HepG2 (cell line): ENCODE measurements around the gene TPD52L2. TPM values are rescaled to one million over a fixed set of nuclear protein-coding genes. Genes with fewer than 3 reads are reported as not detected.

ENCODE experiments used
- CCAR2 ChIP-seq: fragments of 200-400 bp; formaldehyde crosslinking; optimal IDR thresholded peaks from 2 replicates; pipeline ENCODE3; 2018; ENCODE audit warnings: low read depth, mild to moderate bottlenecking, low read length, moderate library complexity
- ISX ChIP-seq: sonication (generic); formaldehyde crosslinking; conservative IDR thresholded peaks from 2 replicates; pipeline ENCODE4 v1.5.0; 2020; ENCODE audit warnings: missing genetic modification reagents
- PRPF4 ChIP-seq: fragments of 200-400 bp; formaldehyde crosslinking; IDR thresholded peaks from 2 replicates; pipeline ENCODE4 v1.6.1; 2016; ENCODE audit warnings: low read length, low read depth; ENCODE audit not compliant: poor library complexity, severe bottlenecking
- XBP1 ChIP-seq: sonication (generic); formaldehyde crosslinking; IDR thresholded peaks from 2 replicates; pipeline ENCODE4 v1.5.0; 2020; ENCODE audit warnings: missing genetic modification reagents
- ZBTB1 ChIP-seq: sonication (generic); formaldehyde crosslinking; IDR thresholded peaks from 2 replicates; pipeline ENCODE4 v1.4.0; 2020; ENCODE audit warnings: missing genetic modification reagents, borderline replicate concordance
- ZFAT ChIP-seq: sonication (generic); formaldehyde crosslinking; conservative IDR thresholded peaks from 2 replicates; pipeline ENCODE4 v1.8.1; 2023; ENCODE audit warnings: missing genetic modification reagents, inconsistent platforms
- ZFP36L2 ChIP-seq: sonication (generic); formaldehyde crosslinking; IDR thresholded peaks from 2 replicates; pipeline ENCODE4 v1.4.0; 2020; ENCODE audit warnings: missing genetic modification reagents
- ZFYVE20 ChIP-seq: sonication (generic); formaldehyde crosslinking; IDR thresholded peaks from 2 replicates; pipeline ENCODE4 v1.8.0; 2023; ENCODE audit warnings: low read depth, mild to moderate bottlenecking, moderate library complexity, missing genetic modification reagents, borderline replicate concordance
- ZNF337 ChIP-seq: sonication (generic); formaldehyde crosslinking; IDR thresholded peaks from 2 replicates; pipeline ENCODE4 v1.5.1; 2020; ENCODE audit warnings: missing genetic modification reagents, low read depth, mild to moderate bottlenecking, borderline replicate concordance
- ZNF562 ChIP-seq: sonication (generic); formaldehyde crosslinking; IDR thresholded peaks from 2 replicates; pipeline ENCODE4 v1.8.0; 2022; ENCODE audit warnings: missing genetic modification reagents, borderline replicate concordance
- ZNF614 ChIP-seq: IDR thresholded peaks from 2 replicates; pipeline ENCODE4 v1.6.1; 2018; ENCODE audit warnings: missing biosample characterization, missing genetic modification reagents, inconsistent platforms, borderline replicate concordance
- ZNF747 ChIP-seq: sonication (generic); formaldehyde crosslinking; IDR thresholded peaks from 2 replicates; pipeline ENCODE4 v1.8.1; 2023; ENCODE audit warnings: missing genetic modification reagents, mild to moderate bottlenecking, borderline replicate concordance
- ZNF761 ChIP-seq: sonication (generic); formaldehyde crosslinking; conservative IDR thresholded peaks from 2 replicates; pipeline ENCODE4 v1.4.0; 2020; ENCODE audit warnings: mild to moderate bottlenecking, missing genetic modification reagents
- ZNF790 ChIP-seq: sonication (generic); formaldehyde crosslinking; IDR thresholded peaks from 2 replicates; pipeline ENCODE4 v1.8.0; 2022; ENCODE audit warnings: missing genetic modification reagents, mild to moderate bottlenecking, borderline replicate concordance
- polyA plus RNA-seq, 8 experiments: library from polyadenylated mRNA; depleted of rRNA in 3 of 8; stranded (reverse) in 7 of 8; unstranded in 1 of 8; fragments of >200 nt; fragmentation: Illumina TruSeq in 4 of 8; extraction: Trizol in 4 of 8; gene quantifications; 2 replicates each; pipeline versions ENCODE4 v1.2.1 to v1.2.3, GENCODE V29; 2011 to 2016; ENCODE audit warnings: low read depth in 4 of 8, missing spikeins in 1 of 8, mixed read lengths in 1 of 8; ENCODE audit not compliant: insufficient read depth in 1 of 8
- total RNA-seq, 5 experiments: library from RNA; depleted of rRNA; stranded (reverse); fragments of >200 nt; fragmentation: Illumina TruSeq; extraction: Trizol; gene quantifications; 2 replicates each; pipeline ENCODE4 v1.2.3, GENCODE V29; 2016; ENCODE audit warnings: low read depth in 1 of 5
- TF ChIP-seq, protein P1 (sequence below): sonication (generic); formaldehyde crosslinking; IDR thresholded peaks from 2 replicates; pipeline ENCODE4 v1.5.0; 2020; ENCODE audit warnings: mild to moderate bottlenecking, missing genetic modification reagents, borderline replicate concordance
- TF ChIP-seq, protein P2 (sequence below): sonication (generic); formaldehyde crosslinking; IDR thresholded peaks from 2 replicates; pipeline ENCODE4 v1.4.0; 2020; ENCODE audit warnings: missing genetic modification reagents
- TF ChIP-seq, protein P3 (sequence below): sonication (generic); formaldehyde crosslinking; conservative IDR thresholded peaks from 2 replicates; pipeline ENCODE4 v1.4.0; 2020; ENCODE audit warnings: missing genetic modification reagents
- TF ChIP-seq, protein P4 (sequence below): sonication (generic); formaldehyde crosslinking; IDR thresholded peaks from 2 replicates; pipeline ENCODE4 v1.8.0; 2022; ENCODE audit warnings: mild to moderate bottlenecking, missing genetic modification reagents
- TF ChIP-seq, protein P5 (sequence below): sonication (generic); formaldehyde crosslinking; IDR thresholded peaks from 2 replicates; pipeline ENCODE4 v1.5.0; 2020; ENCODE audit warnings: missing genetic modification reagents

Gene TPD52L2
- total and polyA plus RNA-seq, 2 of the 13 experiments (the other 11 are each of a cell fraction or from before 2014, with no cell fraction given): 156 to 184 TPM

DNA sequence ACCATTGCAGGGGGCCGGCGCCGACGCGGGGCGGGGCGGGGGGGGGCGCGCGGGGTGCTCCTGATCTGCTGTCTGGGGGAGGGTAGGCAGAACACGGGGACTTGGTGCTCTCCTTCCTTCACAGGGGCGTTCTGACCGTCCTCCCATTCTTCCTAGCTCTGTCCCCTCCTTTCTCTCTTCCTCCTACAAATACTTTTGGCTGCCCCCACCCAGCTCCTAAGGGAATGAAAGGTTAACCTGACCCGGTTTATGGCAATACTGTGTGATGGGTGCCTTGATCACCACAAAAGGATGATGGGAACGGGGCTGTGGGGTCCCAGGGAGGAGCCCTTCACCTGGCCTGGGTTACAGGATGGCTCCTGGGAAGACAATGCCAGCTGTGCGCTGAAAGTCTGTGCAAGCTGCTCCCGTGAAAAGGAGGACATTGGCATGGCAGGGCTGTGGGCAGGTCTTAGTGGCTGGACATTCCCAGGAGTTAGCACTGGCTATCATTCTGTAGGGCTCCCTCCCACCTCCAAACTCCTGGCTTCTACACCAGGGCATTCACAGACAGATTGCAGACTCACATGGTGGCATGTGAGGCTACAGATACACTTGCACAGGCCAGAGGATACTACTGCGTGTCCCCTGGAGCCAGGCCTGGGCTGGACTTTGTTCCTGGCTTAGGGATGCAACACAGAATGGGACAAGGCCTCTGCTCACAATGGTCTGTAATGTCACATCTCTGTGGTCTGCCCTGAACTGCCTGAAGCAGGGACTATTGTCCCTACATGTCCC is 1.9 kb upstream of the TPD52L2 start (continued):
- TF ChIP-seq, protein P1, sequence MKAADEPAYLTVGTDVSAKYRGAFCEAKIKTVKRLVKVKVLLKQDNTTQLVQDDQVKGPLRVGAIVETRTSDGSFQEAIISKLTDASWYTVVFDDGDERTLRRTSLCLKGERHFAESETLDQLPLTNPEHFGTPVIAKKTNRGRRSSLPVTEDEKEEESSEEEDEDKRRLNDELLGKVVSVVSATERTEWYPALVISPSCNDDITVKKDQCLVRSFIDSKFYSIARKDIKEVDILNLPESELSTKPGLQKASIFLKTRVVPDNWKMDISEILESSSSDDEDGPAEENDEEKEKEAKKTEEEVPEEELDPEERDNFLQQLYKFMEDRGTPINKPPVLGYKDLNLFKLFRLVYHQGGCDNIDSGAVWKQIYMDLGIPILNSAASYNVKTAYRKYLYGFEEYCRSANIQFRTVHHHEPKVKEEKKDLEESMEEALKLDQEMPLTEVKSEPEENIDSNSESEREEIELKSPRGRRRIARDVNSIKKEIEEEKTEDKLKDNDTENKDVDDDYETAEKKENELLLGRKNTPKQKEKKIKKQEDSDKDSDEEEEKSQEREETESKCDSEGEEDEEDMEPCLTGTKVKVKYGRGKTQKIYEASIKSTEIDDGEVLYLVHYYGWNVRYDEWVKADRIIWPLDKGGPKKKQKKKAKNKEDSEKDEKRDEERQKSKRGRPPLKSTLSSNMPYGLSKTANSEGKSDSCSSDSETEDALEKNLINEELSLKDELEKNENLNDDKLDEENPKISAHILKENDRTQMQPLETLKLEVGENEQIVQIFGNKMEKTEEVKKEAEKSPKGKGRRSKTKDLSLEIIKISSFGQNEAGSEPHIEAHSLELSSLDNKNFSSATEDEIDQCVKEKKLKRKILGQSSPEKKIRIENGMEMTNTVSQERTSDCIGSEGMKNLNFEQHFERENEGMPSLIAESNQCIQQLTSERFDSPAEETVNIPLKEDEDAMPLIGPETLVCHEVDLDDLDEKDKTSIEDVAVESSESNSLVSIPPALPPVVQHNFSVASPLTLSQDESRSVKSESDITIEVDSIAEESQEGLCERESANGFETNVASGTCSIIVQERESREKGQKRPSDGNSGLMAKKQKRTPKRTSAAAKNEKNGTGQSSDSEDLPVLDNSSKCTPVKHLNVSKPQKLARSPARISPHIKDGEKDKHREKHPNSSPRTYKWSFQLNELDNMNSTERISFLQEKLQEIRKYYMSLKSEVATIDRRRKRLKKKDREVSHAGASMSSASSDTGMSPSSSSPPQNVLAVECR (CRISPR knock-in tag): no peak
- TF ChIP-seq, protein P2, sequence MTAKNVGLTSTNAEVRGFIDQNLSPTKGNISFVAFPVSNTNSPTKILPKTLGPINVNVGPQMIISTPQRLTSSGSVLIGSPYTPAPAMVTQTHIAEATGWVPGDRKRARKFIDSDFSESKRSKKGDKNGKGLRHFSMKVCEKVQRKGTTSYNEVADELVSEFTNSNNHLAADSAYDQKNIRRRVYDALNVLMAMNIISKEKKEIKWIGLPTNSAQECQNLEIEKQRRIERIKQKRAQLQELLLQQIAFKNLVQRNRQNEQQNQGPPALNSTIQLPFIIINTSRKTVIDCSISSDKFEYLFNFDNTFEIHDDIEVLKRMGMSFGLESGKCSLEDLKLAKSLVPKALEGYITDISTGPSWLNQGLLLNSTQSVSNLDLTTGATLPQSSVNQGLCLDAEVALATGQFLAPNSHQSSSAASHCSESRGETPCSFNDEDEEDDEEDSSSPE (CRISPR knock-in tag): no peak
- TF ChIP-seq, protein P3, sequence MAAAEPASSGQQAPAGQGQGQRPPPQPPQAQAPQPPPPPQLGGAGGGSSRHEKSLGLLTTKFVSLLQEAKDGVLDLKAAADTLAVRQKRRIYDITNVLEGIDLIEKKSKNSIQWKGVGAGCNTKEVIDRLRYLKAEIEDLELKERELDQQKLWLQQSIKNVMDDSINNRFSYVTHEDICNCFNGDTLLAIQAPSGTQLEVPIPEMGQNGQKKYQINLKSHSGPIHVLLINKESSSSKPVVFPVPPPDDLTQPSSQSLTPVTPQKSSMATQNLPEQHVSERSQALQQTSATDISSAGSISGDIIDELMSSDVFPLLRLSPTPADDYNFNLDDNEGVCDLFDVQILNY: no peak
- no peak for TF ChIP-seq ZNF761 (CRISPR knock-in tag)
- TF ChIP-seq PRPF4: no peak
- TF ChIP-seq ZNF562 (CRISPR knock-in tag): no peak
- TF ChIP-seq, protein P4, sequence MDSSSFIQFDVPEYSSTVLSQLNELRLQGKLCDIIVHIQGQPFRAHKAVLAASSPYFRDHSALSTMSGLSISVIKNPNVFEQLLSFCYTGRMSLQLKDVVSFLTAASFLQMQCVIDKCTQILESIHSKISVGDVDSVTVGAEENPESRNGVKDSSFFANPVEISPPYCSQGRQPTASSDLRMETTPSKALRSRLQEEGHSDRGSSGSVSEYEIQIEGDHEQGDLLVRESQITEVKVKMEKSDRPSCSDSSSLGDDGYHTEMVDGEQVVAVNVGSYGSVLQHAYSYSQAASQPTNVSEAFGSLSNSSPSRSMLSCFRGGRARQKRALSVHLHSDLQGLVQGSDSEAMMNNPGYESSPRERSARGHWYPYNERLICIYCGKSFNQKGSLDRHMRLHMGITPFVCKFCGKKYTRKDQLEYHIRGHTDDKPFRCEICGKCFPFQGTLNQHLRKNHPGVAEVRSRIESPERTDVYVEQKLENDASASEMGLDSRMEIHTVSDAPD (CRISPR knock-in tag): 0 out of 2 replicates have a peak, but pooled peaks have one; percentile 8
- TF ChIP-seq ZFAT (CRISPR knock-in tag): no peak
- no peak for TF ChIP-seq ZNF747 (CRISPR knock-in tag)
- TF ChIP-seq ZFYVE20 (CRISPR knock-in tag): no peak
- TF ChIP-seq ZNF614: no peak
- no peak; the same call in 1 of the 2 replicates for TF ChIP-seq ZNF790 (CRISPR knock-in tag)
- TF ChIP-seq, protein P5, sequence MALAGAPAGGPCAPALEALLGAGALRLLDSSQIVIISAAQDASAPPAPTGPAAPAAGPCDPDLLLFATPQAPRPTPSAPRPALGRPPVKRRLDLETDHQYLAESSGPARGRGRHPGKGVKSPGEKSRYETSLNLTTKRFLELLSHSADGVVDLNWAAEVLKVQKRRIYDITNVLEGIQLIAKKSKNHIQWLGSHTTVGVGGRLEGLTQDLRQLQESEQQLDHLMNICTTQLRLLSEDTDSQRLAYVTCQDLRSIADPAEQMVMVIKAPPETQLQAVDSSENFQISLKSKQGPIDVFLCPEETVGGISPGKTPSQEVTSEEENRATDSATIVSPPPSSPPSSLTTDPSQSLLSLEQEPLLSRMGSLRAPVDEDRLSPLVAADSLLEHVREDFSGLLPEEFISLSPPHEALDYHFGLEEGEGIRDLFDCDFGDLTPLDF (CRISPR knock-in tag): no peak
- TF ChIP-seq ZFP36L2: no peak
- TF ChIP-seq ISX (CRISPR knock-in tag): no peak
- no peak for TF ChIP-seq ZBTB1 (CRISPR knock-in tag)
- no peak for TF ChIP-seq CCAR2
- TF ChIP-seq ZNF337 (CRISPR knock-in tag): no peak
- no peak for TF ChIP-seq XBP1 (CRISPR knock-in tag)
